Measurements from ENCODE around the gene DFFB. TPM values are rescaled to one million over a fixed set of nuclear protein-coding genes. Genes with fewer than 3 reads are reported as not detected.

The DFFB gene
- total RNA-seq, 1 experiment from 2014 or later, result 9.0 TPM

- no TSS peak for BruUV-seq (replicated peaks)
- no peaks in the 10 kb centered on the region for H4K20me1 ChIP-seq (ENCODE audit: insufficient read depth)
- no peaks in the 10 kb centered on the region for H3K9me2 ChIP-seq (ENCODE audit: insufficient read depth)
- intact Hi-C loops (cut with micrococcal nuclease), result no loop called here
- TF ChIP-seq EZH2 (IDR thresholded peaks at IDR 0.05) (no peak), CBX3 (IDR thresholded peaks at IDR 0.05; ENCODE audit: low read depth) (no peak), ZNF274 (IDR thresholded peaks at IDR 0.05; ENCODE audit: low read depth, low read length) (no peak), YY1 (IDR thresholded peaks at IDR 0.05; ENCODE audit: extremely low read depth, insufficient replicate concordance, low read depth, low read length) (no peak), EGR1 (IDR thresholded peaks at IDR 0.05; ENCODE audit: low read depth) (no peak), MAX (IDR thresholded peaks at IDR 0.05) (no peak), TCF7L2 (IDR thresholded peaks at IDR 0.05; ENCODE audit: borderline replicate concordance, extremely low read depth, insufficient read depth, insufficient read length) (no peak), EZH2phosphoT487 (IDR thresholded peaks at IDR 0.05; ENCODE audit: borderline replicate concordance) (no peak), ZBTB33 (IDR thresholded peaks at IDR 0.05; ENCODE audit: extremely low read depth, insufficient replicate concordance, low read length) (no peak), POLR2A (IDR thresholded peaks at IDR 0.05; ENCODE audit: borderline replicate concordance, extremely low read depth, insufficient read depth, insufficient read length) (no peak), RAD21 (IDR thresholded peaks at IDR 0.05; ENCODE audit: low read depth) (no peak), SIN3A (IDR thresholded peaks at IDR 0.05; ENCODE audit: low read depth) (no peak), ATF3 (IDR thresholded peaks at IDR 0.05) (no peak), SP1 (IDR thresholded peaks at IDR 0.05; ENCODE audit: low read depth) (no peak), POLR2AphosphoS5 (IDR thresholded peaks at IDR 0.05; ENCODE audit: low read depth, low read length) (no peak)
- no peak overlapping the region for H3K27ac ChIP-seq (ENCODE audit: low read depth, low read length)
- no peaks in the 10 kb centered on the region for H3K4me1 ChIP-seq (ENCODE audit: control insufficient read depth in 1 of 2, insufficient read depth in 2 of 2, low read length in 2 of 2)
- ChIA-PET RAD21 (ENCODE audit: low non-redundant PET in 1 of 2, low total read pairs in 2 of 2, uncharacterized antibody in 2 of 2, unreplicated experiment in 2 of 2) (no interaction called here), CTCF (no interaction called here), POLR2A (no interaction called here)
- H3K36me3 ChIP-seq (ENCODE audit: control insufficient read depth in 1 of 2, insufficient read depth in 2 of 2, low read length in 2 of 2), result no peaks in the 10 kb centered on the region
- DNase-seq (ENCODE audit: low read depth, low spot score) (no peak), ATAC-seq (no peak)
- H3K4me3 ChIP-seq (replicated peaks in 1 of 2; ENCODE audit: low read depth in 1 of 2, low read length in 2 of 2), result no peak overlapping the region
- H2AFZ ChIP-seq (ENCODE audit: low read depth, low read length, poor library complexity, severe bottlenecking), result no peak overlapping the region
- no peaks in the 10 kb centered on the region; a peak in 1 of 4 replicates for H3K9me3 ChIP-seq (ENCODE audit: control insufficient read depth in 1 of 2, insufficient read depth in 1 of 2, low read depth in 1 of 2, low read length in 2 of 2)
- H3K79me2 ChIP-seq (ENCODE audit: insufficient read depth, low read length), result no peaks in the 10 kb centered on the region
- H3K4me2 ChIP-seq (ENCODE audit: low read length), result no peak overlapping the region
- no peak overlapping the region for H3K9ac ChIP-seq (ENCODE audit: low read length)
- peaks cover 13% of the 10 kb centered on the region; the same call in 1 of the 2 replicates for H3K27me3 ChIP-seq (ENCODE audit: insufficient read depth, low read length)
These were observed 74.0 kb downstream of the DFFB start for GRCh38 chr1:3931007-3931912.
